GM18498 (cell line): ENCODE data around the gene SHQ1.
"Not testable (repeated sequence)": the region's sequence is repeated elsewhere in the genome, so short reads cannot be mapped to it uniquely, and the experiment has no call there.

Experiments used
- ATAC-seq: cut with Tn5 transposase; IDR thresholded peaks from one replicate; pipeline ENCODE4 v1.9.1; 2021; ENCODE audit warnings: mild to moderate bottlenecking, moderate library complexity; ENCODE audit not compliant: unreplicated experiment

Gene SHQ1

DNA sequence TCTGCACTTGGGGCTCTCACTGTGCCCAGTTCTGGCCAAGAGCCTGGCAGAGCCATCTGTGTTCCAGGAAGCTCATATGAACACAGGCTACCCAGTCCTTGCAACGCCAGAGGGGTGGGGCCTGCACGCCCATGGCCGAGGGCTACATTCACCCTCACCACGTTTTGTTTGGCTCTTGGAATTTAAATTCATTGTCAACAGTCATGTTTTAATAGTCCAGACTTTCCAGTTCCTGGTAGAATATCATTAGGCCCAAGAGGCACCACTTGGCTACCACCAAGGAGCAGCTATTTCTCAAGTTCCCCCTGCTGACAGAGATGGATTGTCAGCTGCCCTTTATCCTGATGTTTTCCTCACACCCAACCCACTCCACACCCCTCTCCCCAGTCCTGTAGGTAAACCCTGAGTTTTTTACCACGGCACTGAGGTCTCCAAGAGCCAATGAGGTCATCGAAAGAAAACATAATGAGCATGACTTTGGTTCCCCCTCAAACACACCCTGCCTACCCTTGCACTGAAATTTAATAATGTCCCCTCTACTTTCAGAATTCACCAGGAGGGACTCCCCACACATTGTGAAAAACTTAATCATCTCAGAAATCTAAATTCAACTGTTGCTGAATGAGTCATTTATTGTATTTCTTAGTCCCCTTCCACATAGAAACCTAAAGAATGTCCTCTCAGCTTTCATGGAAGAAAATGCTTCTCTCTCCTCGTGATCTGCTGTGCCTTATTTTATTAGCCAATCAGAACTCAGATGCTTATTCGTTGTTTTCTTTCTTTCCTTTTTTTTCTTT lies 125.1 kb downstream of the SHQ1 start:
- ATAC-seq, result no peak

DNA sequence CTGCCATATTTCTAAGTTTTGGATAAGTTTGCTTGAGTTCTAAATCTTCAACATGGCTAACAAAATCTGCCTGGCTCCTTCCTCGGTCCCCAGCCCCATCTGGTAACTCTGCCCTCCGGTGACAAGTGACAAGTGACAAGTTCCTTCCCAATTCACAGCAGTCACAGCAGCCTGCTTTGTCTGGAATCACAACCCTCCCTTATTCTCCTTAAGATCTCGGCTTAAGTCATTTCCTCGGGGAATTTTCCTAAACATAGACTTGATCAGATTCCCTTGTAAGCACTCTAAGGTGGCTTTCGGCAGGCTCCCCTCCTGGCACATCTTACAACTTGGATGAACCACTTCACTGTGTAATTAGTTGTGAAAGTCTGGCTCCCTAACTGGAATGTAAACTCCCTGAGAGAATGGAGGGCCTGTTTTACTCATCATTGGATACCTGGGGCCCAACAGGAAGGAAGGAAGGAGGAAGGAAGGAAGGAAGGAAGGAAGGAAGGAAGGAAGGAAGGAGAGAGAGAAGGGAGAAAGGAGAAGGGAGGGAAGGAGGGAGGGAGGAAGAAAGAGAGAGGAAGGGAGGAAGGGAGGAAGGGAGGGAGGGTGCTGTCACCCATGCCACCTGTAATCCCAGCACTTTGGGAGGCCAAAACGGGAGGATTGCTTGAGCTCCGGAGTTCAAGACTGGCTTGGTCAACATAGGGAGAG lies 126.4 kb downstream of the SHQ1 start:
- ATAC-seq, result no peak

DNA sequence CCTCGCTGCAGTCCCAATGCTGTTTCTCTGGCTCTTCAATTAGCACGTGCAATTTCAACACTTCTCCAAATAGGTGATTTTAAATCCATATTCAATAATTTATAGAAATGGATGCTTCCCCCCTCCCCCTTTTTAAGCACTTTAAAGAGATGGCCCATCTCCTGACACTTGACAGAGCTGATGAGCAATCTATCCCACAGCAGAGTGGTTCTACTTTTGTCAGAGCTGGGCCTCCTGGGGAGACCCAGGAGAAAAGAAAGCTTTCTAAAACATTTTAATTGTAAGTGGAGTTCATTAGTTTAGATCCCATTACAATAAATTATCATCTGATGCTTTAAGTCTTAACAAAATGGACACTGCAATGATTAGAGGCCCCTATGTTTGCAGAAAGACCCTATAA lies 127.7 kb downstream of the SHQ1 start:
- ATAC-seq, result no peak

DNA sequence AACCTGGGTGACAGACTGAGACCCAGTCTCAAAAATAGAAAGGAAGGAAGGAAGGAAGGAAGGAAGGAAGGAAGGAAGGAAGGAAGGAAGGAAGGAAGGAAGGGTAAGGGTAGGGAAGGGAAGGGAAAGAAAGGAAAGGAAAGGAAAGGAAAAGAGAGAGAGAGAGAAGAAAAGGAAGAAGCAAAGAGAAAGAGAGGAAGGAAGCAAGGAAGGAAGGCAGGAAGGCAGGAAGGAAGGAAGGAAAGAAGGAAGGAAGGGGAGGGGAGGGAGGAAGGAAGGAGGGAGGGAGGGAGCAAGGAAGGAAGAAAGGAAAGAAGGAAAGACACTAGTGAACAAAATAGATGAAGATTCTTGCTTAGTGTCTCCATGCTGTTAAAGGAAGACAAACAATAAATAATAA lies 129.1 kb downstream of the SHQ1 start:
- ATAC-seq, result no peak

DNA sequence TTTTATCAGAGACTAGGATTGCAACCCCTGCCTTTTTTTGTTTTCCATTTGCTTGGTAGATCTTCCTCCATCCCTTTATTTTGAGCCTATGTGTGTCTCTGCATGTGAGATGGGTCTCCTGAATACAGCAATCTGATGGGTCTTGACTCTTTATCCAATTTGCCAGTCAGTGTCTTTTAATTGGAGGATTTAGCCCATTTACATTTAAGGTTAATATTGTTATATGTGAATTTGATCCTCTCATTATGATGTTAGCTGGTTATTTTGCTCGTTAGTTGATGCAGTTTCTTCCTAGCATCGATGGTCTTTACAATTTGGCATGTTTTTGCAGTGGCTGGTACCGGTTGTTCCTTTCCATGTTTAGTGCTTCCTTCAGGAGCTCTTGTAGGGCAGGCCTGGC lies 134.1 kb downstream of the SHQ1 start:
- ATAC-seq, result not testable (repeated sequence)

DNA sequence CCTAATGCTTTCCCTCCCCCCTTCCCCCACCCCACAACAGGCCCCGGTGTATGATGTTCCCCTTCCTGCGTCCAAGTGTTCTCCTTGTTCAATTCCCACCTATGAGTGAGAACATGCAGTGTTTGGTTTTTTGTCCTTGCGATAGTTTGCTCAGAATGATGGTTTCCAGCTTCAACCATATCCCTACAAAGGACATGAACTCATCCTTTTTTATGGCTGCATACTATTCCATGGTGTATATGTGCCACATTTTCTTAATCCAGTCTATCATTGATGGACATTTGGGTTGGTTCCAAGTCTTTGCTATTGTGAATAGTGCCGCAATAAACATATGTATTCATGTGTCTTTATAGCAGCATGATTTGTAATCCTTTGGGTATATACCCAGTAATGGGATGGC lies 137.8 kb downstream of the SHQ1 start:
- not testable (repeated sequence) for ATAC-seq

DNA sequence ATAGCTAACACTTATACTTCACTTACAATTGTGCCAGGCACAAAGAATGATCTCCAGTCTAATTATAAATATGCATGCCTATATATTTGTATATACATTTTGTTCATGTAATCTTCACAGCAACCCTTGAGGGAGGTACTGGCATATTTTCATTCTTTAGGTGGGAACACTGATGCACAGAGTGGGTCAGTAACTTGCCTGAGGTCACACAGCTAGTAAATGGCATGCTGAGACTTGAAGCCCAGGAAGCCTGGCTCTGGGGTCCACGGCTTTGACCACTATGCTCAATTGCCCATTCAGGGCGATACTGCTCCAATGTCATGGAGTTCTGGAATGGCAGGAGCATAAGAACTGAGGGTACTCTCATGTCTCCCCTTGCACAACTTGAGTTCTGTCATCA lies 139.8 kb downstream of the SHQ1 start:
- no peak for ATAC-seq

DNA sequence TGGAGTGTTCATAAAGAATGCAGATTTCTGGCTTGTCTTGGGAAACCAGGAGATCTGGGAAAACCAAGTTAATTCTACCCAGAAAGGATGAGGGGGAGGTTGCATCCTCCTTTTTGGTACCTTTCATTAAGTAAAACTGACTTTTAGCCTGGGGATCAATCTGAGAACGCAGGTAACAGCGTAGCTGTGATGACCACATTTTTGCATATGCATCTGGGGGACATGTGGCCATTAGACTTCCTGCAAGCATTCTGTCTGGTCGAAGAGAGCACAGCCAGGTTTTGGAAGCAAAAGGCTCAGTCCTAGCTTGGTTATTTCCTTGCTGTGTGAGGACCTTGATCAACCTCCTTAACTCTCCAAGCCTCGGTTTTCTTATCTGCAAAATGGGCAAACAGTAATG lies 145.2 kb downstream of the SHQ1 start:
- no peak for ATAC-seq

DNA sequence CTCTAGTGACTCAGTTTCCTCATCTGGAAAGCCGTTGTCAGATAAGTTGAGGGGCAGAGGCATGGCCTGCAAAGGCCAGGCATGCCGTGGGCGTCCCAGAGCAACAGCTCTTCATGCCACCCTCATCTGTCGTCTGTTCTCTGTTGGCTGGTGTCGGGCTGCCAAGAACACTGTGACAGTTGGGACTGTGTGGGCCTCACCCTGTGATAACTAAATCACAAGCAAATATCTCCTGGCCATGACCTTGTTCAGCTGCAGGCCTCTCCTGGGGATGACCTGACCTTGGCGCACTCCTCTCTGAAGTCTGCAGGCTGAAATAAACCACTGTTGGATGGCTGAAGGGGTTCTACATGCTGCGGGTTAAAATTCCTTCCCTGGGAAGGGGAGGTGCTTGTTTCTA lies 145.9 kb downstream of the SHQ1 start:
- no peak for ATAC-seq

DNA sequence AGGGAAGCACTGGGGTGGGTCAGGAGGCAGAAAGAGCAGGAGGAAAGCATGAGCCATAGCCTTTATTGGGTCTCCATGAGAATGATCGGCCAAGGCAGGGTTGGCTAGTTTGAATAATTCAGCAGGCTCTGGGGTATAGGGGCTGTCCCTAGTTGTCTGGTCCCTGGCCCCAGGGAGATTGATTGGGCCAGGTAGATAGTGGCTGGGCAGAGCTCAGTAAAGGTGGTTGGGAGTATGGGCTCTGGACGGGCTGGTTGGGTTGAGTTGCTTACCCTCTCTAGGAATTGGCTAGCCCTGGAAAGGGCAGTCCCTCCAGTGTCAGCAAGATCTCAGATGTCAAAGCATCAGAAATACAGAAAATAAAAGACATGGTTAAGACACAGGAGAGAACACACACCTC lies 148.1 kb downstream of the SHQ1 start:
- ATAC-seq, result no peak

DNA sequence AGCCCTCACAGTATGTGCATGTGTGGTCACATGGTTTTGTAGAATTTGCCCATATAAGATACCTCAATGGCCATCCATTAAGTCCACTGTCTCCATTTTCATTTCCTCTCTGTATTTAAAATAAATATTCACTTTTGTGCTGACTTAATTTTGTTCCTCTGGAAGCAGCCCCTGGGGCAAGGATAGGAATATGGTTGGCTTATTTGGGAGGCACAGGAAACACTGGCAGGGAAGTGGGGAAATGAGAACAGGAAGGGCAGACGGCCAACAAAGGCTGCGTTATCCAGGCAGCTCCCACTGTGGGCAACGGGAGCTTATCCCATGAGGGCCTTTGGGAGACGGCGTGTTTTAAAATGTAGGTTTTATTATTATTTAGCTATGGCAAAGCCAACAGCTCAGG lies 148.6 kb downstream of the SHQ1 start:
- ATAC-seq, result no peak
